SU-DHL-6 (cell line): Measurements from ENCODE around the gene SLITRK4.

Source experiments
- EZH2phosphoT487 ChIP-seq: fragments of 200-600 bp; sonication (generic), shearing (Covaris generic); conservative IDR thresholded peaks from 2 replicates; pipeline ENCODE4 v1.6.1; 2018; ENCODE audit warnings: mild to moderate bottlenecking, antibody characterized with exemption, low read length, moderate library complexity, mixed read lengths
- TF ChIP-seq, protein P1 (sequence below): fragments of 200-600 bp; sonication (generic); IDR thresholded peaks from one replicate; pipeline ENCODE4 v1.5.1; 2017; ENCODE audit warnings: antibody characterized with exemption, mild to moderate bottlenecking, low read length, moderate library complexity; ENCODE audit not compliant: insufficient read depth, poor library complexity, severe bottlenecking

DNA sequence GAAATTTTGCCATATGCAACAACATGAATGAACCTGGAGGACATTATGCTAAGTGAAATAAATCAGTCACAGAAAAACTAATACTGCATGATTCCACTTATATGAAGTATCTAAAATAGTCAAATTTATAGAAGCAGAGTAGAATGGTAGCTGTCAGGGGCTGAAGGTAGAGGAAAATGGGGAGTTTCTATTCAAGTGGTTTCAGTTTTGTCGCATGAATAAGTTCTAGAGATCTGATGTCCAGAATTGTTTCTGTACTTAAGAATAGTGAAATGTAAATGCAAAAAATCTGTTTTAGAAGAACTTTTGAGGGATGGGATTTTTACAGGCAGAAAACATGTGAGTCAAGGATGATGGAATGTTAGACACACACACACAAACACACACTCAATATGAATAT lies 34.1 kb downstream of the SLITRK4 start:
- TF ChIP-seq, protein P1, sequence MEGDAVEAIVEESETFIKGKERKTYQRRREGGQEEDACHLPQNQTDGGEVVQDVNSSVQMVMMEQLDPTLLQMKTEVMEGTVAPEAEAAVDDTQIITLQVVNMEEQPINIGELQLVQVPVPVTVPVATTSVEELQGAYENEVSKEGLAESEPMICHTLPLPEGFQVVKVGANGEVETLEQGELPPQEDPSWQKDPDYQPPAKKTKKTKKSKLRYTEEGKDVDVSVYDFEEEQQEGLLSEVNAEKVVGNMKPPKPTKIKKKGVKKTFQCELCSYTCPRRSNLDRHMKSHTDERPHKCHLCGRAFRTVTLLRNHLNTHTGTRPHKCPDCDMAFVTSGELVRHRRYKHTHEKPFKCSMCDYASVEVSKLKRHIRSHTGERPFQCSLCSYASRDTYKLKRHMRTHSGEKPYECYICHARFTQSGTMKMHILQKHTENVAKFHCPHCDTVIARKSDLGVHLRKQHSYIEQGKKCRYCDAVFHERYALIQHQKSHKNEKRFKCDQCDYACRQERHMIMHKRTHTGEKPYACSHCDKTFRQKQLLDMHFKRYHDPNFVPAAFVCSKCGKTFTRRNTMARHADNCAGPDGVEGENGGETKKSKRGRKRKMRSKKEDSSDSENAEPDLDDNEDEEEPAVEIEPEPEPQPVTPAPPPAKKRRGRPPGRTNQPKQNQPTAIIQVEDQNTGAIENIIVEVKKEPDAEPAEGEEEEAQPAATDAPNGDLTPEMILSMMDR, result no peak
- no peak for TF ChIP-seq EZH2phosphoT487
